ENCODE data around the gene S100A14. TPM values are rescaled to one million over a fixed set of nuclear protein-coding genes. Genes with fewer than 3 reads are reported as not detected.

S100A14 gene
- total and polyA plus RNA-seq, 2 of the 13 experiments (the other 11 are each of a cell fraction or from before 2014, with no cell fraction given): 1.4 to 7.7 TPM

DNA sequence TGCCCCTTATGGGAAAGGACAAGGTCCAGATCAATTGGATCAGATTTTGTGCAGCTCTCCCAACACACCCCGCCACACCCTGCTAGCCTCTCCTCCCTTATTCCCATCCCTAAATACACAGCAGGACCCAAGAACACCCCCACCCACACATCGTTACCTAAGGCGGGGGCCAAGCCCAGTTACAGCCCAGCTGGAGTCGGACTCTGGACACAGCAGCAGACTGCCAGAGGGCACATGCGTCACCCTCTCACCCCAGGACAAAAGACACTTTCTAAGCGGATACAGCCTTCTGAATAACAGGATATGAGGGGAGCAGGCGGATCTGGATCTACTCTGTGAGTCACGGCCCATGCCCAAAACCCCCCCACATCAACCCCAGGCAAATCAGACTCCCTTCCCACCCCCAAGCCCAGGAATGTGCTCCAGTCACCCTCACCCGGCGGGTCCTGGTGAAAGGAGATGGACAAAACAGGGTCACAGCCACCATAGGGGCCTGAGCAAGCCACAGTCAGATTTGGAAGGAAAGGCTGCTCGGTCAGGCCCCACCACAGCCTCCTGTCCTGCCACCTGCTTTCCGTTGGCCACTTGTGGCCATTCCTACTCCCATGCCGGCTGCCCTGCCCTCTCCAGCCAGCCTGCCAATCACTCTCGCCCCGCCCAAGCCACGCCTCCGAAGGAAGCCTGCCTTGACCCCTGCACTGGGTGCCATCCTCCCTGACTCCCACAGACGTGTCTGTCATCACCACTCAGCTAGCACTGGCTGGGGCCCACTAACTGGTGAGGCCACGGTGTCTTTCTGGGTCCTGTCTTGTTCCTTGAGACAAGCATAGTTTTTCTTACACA, 7.2 kb downstream of the S100A14 start:
- peak overlapping the region; percentile 99 for H3K27ac ChIP-seq (ENCODE audit: extremely low read length, insufficient read depth, low read length)
- intact Hi-C loops (cut with micrococcal nuclease; ENCODE audit: unreplicated experiment) (loop anchor here (2.0 kb wide), 1 partner anchor 18 kb away; the partner anchor contains the start of gene S100A13), in situ Hi-C loops (cut with HindIII; ENCODE audit: extremely low pct_ligation_motif_present, low pct_unique_long_range_greater_than_20kb) (no loop called here)
- H3K36me3 ChIP-seq (replicated peaks in 1 of 2; ENCODE audit: control insufficient read depth in 1 of 2, insufficient read depth in 2 of 2, low read length in 2 of 2): no peaks in the 10 kb centered on the region; a peak in 1 of 5 replicates
- peak; percentile 82 for ATAC-seq
- H3K9me3 ChIP-seq (ENCODE audit: low read length): no peaks in the 10 kb centered on the region
- DNase-seq (ENCODE audit: low spot score): peak; percentile 96
- H2AFZ ChIP-seq (ENCODE audit: low read length): no peak overlapping the region
- H3K79me2 ChIP-seq (ENCODE audit: insufficient read depth, low read length): peaks cover 13% of the 10 kb centered on the region
- no peaks in the 10 kb centered on the region; a peak in 1 of 5 replicates for H3K27me3 ChIP-seq (ENCODE audit: control insufficient read depth in 1 of 2, insufficient read depth in 2 of 2, low read length in 2 of 2)
- peak; percentile 80 for FAIRE-seq
- POLR2A ChIA-PET: interaction anchor here (0.7 to 12.2 kb wide), 14 partner anchors 7 to 382 kb away, joined by 3 to 390 read pairs (median 6); partner anchors contain the start of genes CHTOP, RPS27, S100A1 and S100A13
- H4K20me1 ChIP-seq (ENCODE audit: insufficient read depth, low read length): no peaks in the 10 kb centered on the region
- peak overlapping the region; percentile 98 for H3K4me2 ChIP-seq (ENCODE audit: low read depth, low read length)
- peak overlapping the region; percentile 87 for H3K9ac ChIP-seq (ENCODE audit: insufficient read depth, low read depth, low read length)
- H3K4me3 ChIP-seq (replicated peaks in 1 of 3; ENCODE audit: insufficient read depth in 1 of 3, low read depth in 2 of 3, low read length in 3 of 3): peak overlapping the region; percentile 62 to 83 (median 64)
- TSS peak; percentile 91 for BruUV-seq (replicated peaks)
- CTCF ChIA-PET (ENCODE audit: low intra/inter-chr PET ratio, low total read pairs): no interaction called here
- peaks cover 61% of the 10 kb centered on the region for H3K4me1 ChIP-seq (ENCODE audit: insufficient read depth, low read length)
- 0% methylated on average over 12 of the region's 19 CpGs for WGBS (ENCODE audit: low lambda C conversion rate)
- no peak for TF ChIP-seq ZKSCAN8 (CRISPR knock-in tag; IDR thresholded peaks at IDR 0.05; ENCODE audit: borderline replicate concordance)
- peak; percentile 36 for TF ChIP-seq XRCC5 (optimal IDR thresholded peaks at IDR 0.05; ENCODE audit: low read length)
- no peak; the same call in 1 of the 2 replicates for TF ChIP-seq KDM5B (CRISPR knock-in tag; IDR thresholded peaks at IDR 0.05; ENCODE audit: borderline replicate concordance)
- TF ChIP-seq POLR2AphosphoS5 (IDR thresholded peaks at IDR 0.05; ENCODE audit: low read depth, low read length): peak; percentile 87
- TF ChIP-seq ZNF543 (CRISPR knock-in tag; IDR thresholded peaks at IDR 0.05): peak; percentile 89; the same call in 1 of the 2 replicates
- TF ChIP-seq ZFP91 (CRISPR knock-in tag; IDR thresholded peaks at IDR 0.05; ENCODE audit: borderline replicate concordance): peak; percentile 86
- TF ChIP-seq NAIF1 (CRISPR knock-in tag; IDR thresholded peaks at IDR 0.05; ENCODE audit: borderline replicate concordance): no peak
- no peak; the same call in 1 of the 2 replicates for TF ChIP-seq MED13 (CRISPR knock-in tag; IDR thresholded peaks at IDR 0.05)
- TF ChIP-seq ZIK1 (CRISPR knock-in tag; IDR thresholded peaks at IDR 0.05; ENCODE audit: borderline replicate concordance, low read depth): peak; percentile 48; the same call in 1 of the 2 replicates
- no peak for TF ChIP-seq ATAD3A (CRISPR knock-in tag; IDR thresholded peaks at IDR 0.05)
- no peak for TF ChIP-seq DR1 (CRISPR knock-in tag; IDR thresholded peaks at IDR 0.05)
- TF ChIP-seq RNF219 (CRISPR knock-in tag; IDR thresholded peaks at IDR 0.05): 0 out of 2 replicates have a peak, but pooled peaks have one; percentile 52
- 0 out of 2 replicates have a peak, but pooled peaks have one; percentile 18 for TF ChIP-seq SIN3B (IDR thresholded peaks at IDR 0.05; ENCODE audit: low read length)
- TF ChIP-seq, protein P1, sequence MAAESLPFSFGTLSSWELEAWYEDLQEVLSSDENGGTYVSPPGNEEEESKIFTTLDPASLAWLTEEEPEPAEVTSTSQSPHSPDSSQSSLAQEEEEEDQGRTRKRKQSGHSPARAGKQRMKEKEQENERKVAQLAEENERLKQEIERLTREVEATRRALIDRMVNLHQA (CRISPR knock-in tag; IDR thresholded peaks at IDR 0.05): no peak
- no peak for TF ChIP-seq ZNF567 (CRISPR knock-in tag; IDR thresholded peaks at IDR 0.05; ENCODE audit: borderline replicate concordance)
- peak; percentile 62; the same call in 1 of the 2 replicates for TF ChIP-seq SOX13 (IDR thresholded peaks at IDR 0.05)
- peak in 1 of 2 experiments; percentile 4; a peak in 1 of 4 replicates for TF ChIP-seq SOX13 (CRISPR knock-in tag; conservative IDR thresholded peaks at IDR 0.05 in 1 of 2, IDR thresholded peaks at IDR 0.05 in 1 of 2)
- peak; percentile 71; the same call in 1 of the 2 replicates for TF ChIP-seq ZNF749 (CRISPR knock-in tag; IDR thresholded peaks at IDR 0.05; ENCODE audit: borderline replicate concordance)
- peak; percentile 71; the same call in 1 of the 2 replicates for TF ChIP-seq KDM2A (CRISPR knock-in tag; IDR thresholded peaks at IDR 0.05; ENCODE audit: borderline replicate concordance, low read depth)

All from HepG2 (cell line).